HCT116 (cell line): ENCODE measurements around the gene SLC35G3. TPM values are rescaled to one million over a fixed set of nuclear protein-coding genes. Genes with fewer than 3 reads are reported as not detected.

Experiments
- ATAC-seq: fragments of 200-7000 bp; cut with Tn5 transposase; 2 replicates; pipeline ENCODE4 v1.9.1; 2020; ENCODE audit warnings: mild to moderate bottlenecking, moderate library complexity
- BruUV-seq: library from RNA; stranded (reverse); fragments of 400-500 nt; replicated peaks from 2 replicates; lab custom pipeline; 2021; lab: Mats Ljungman, UMichigan
- CTCF ChIA-PET: fragments of 300-600 bp; sonication (Branson Sonifier 250); formaldehyde crosslinking; loops from one replicate; lab custom pipeline; 2021; ENCODE audit warnings: antibody characterized with exemption; lab: Charles Lee
- POLR2A ChIA-PET: fragments of 300-600, 350-600 bp; sonication (Branson Sonifier 250); formaldehyde crosslinking; loops from one replicate; lab custom pipeline; 2021; ENCODE audit warnings: antibody characterized with exemption; lab: Charles Lee
- RAD21 ChIA-PET, 2 experiments: fragments of 300-600 bp; sonication (Branson Sonifier 250); formaldehyde crosslinking; loops; one replicate each; lab custom pipeline; 2023; ENCODE audit warnings: low total read pairs in 2 of 2; ENCODE audit not compliant: uncharacterized antibody in 2 of 2, unreplicated experiment in 2 of 2, low non-redundant PET in 1 of 2; lab: Charles Lee
- DNase-seq: peaks from one replicate; pipeline ENCODE4 v3.0.0-alpha.2; 2010; ENCODE audit warnings: low read depth, low spot score
- H2AFZ ChIP-seq: fragments of 200-600 bp; shearing (Covaris generic), sonication (generic); 2 replicates; pipeline ENCODE4 v1.6.1; 2017; ENCODE audit warnings: low read depth, mixed run types, mixed read lengths, antibody characterized with exemption, low read length; ENCODE audit not compliant: poor library complexity, severe bottlenecking
- H3K27ac ChIP-seq: 2 replicates; pipeline ENCODE4 v1.5.1; 2012; ENCODE audit warnings: low read depth, low read length
- H3K27me3 ChIP-seq: fragments of 200-600 bp; sonication (generic); 2 replicates; pipeline ENCODE4 v1.6.1; 2016; ENCODE audit warnings: mixed run types, low read length, mixed read lengths; ENCODE audit not compliant: insufficient read depth
- H3K36me3 ChIP-seq, 2 experiments: fragments of 200-500 bp in 1 of 2; fragments of 200-600 bp in 1 of 2; sonication (Bioruptor generic) in 1 of 2; sonication (generic) in 1 of 2; 2 replicates each; pipeline versions ENCODE4 v1.5.1 to v1.6.1; 2014 to 2016; ENCODE audit warnings: low read length in 2 of 2, inconsistent platforms in 1 of 2, mixed read lengths in 1 of 2, mixed run types in 1 of 2; ENCODE audit not compliant: insufficient read depth in 2 of 2, control insufficient read depth in 1 of 2
- H3K4me1 ChIP-seq, 2 experiments: fragments of 200-600 bp in 1 of 2; sonication (generic) in 1 of 2; 2 replicates each; pipeline versions ENCODE4 v1.5.1 to v1.6.1; 2012 to 2017; ENCODE audit warnings: low read length in 2 of 2, inconsistent platforms in 1 of 2, mild to moderate bottlenecking in 1 of 2, mixed read lengths in 1 of 2, mixed run types in 1 of 2, moderate library complexity in 1 of 2; ENCODE audit not compliant: insufficient read depth in 2 of 2, control insufficient read depth in 1 of 2
- H3K4me2 ChIP-seq: fragments of 200-600 bp; sonication (generic); 2 replicates; pipeline ENCODE4 v1.6.1; 2017; ENCODE audit warnings: mixed run types, low read length, mixed read lengths
- H3K4me3 ChIP-seq, 2 experiments: fragments of 200-600 bp in 1 of 2; sonication (generic) in 1 of 2; replicated peaks in 1 of 2; 2 replicates each; pipeline ENCODE4 v1.5.1; 2011 to 2016; ENCODE audit warnings: low read length in 2 of 2, control low read depth in 1 of 2, low read depth in 1 of 2, mild to moderate bottlenecking in 1 of 2, mixed read lengths in 1 of 2, mixed run types in 1 of 2
- H3K79me2 ChIP-seq: fragments of 200-600 bp; sonication (generic); 2 replicates; pipeline ENCODE4 v1.6.1; 2017; ENCODE audit warnings: mild to moderate bottlenecking, mixed run types, low read length, moderate library complexity, mixed read lengths; ENCODE audit not compliant: insufficient read depth
- H3K9ac ChIP-seq: fragments of 200-600 bp; sonication (generic); 2 replicates; pipeline ENCODE4 v1.6.1; 2016; ENCODE audit warnings: low read length, mixed read lengths
- H3K9me2 ChIP-seq: fragments of 200-600 bp; sonication (generic), shearing (Covaris generic); 2 replicates; pipeline ENCODE4 v1.6.1; 2017; ENCODE audit warnings: mixed run types, mild to moderate bottlenecking, moderate library complexity; ENCODE audit not compliant: insufficient read depth
- H3K9me3 ChIP-seq, 2 experiments: fragments of 200-500 bp in 1 of 2; fragments of 200-600 bp in 1 of 2; sonication (Bioruptor generic) in 1 of 2; sonication (generic) in 1 of 2; 2 replicates each; pipeline ENCODE4 v1.6.1; 2014 to 2017; ENCODE audit warnings: low read length in 2 of 2, mixed read lengths in 2 of 2, inconsistent platforms in 1 of 2, low read depth in 1 of 2, mild to moderate bottlenecking in 1 of 2, mixed run types in 1 of 2, moderate library complexity in 1 of 2; ENCODE audit not compliant: control insufficient read depth in 1 of 2, insufficient read depth in 1 of 2
- H4K20me1 ChIP-seq: fragments of 200-600 bp; sonication (generic), shearing (Covaris generic); 2 replicates; pipeline ENCODE4 v1.6.1; 2017; ENCODE audit warnings: mixed run types, mild to moderate bottlenecking, moderate library complexity; ENCODE audit not compliant: insufficient read depth
- ATF3 ChIP-seq: IDR thresholded peaks from 2 replicates; pipeline ENCODE4 v1.6.1; 2012
- CBX3 ChIP-seq: IDR thresholded peaks from 2 replicates; pipeline ENCODE4 v1.6.1; 2012; ENCODE audit warnings: low read depth
- CTCF ChIP-seq, 3 experiments: fragments of 200-600 bp in 1 of 3; sonication (generic) in 1 of 3; IDR thresholded peaks in 2 of 3; conservative IDR thresholded peaks in 1 of 3; 2 replicates each; pipeline ENCODE4 v1.5.1; 2012 to 2017; ENCODE audit warnings: low read depth in 2 of 3, low read length in 2 of 3, antibody characterized with exemption in 1 of 3, borderline replicate concordance in 1 of 3, control low read depth in 1 of 3, mild to moderate bottlenecking in 1 of 3, mixed read lengths in 1 of 3, mixed run types in 1 of 3, moderate library complexity in 1 of 3; ENCODE audit not compliant: insufficient read depth in 1 of 3
- EGR1 ChIP-seq: IDR thresholded peaks from 2 replicates; pipeline ENCODE4 v1.6.1; 2012; ENCODE audit warnings: low read depth
- EZH2 ChIP-seq: fragments of 200-600 bp; sonication (generic); IDR thresholded peaks from 2 replicates; pipeline ENCODE4 v1.6.1; 2017; ENCODE audit warnings: antibody characterized with exemption, mixed run types
- EZH2phosphoT487 ChIP-seq: fragments of 200-600 bp; IDR thresholded peaks from 2 replicates; pipeline ENCODE4 v1.6.1; 2018; ENCODE audit warnings: antibody characterized with exemption, borderline replicate concordance
- FOSL1 ChIP-seq: IDR thresholded peaks from 2 replicates; pipeline ENCODE4 v1.6.1; 2012; ENCODE audit warnings: low read depth
- JUND ChIP-seq: IDR thresholded peaks from 2 replicates; pipeline ENCODE4 v1.6.1; 2012
- MAX ChIP-seq: IDR thresholded peaks from 2 replicates; pipeline ENCODE4 v1.6.1; 2012
- POLR2A ChIP-seq: IDR thresholded peaks from 2 replicates; pipeline ENCODE4 v1.7.0; 2011; ENCODE audit warnings: borderline replicate concordance; ENCODE audit not compliant: insufficient read depth, insufficient read length; ENCODE audit errors: extremely low read depth
- POLR2AphosphoS5 ChIP-seq: IDR thresholded peaks from 2 replicates; pipeline ENCODE4 v1.6.1; 2011; ENCODE audit warnings: mild to moderate bottlenecking, low read depth, low read length, moderate library complexity
- REST ChIP-seq: IDR thresholded peaks from 2 replicates; pipeline ENCODE4 v1.6.1; 2012; ENCODE audit warnings: low read depth
- SRF ChIP-seq: IDR thresholded peaks from 2 replicates; pipeline ENCODE4 v1.6.1; 2012; ENCODE audit warnings: low read depth
- YY1 ChIP-seq: IDR thresholded peaks from 2 replicates; pipeline ENCODE4 v1.6.1; 2011; ENCODE audit warnings: low read length, low read depth, moderate library complexity, mild to moderate bottlenecking; ENCODE audit not compliant: insufficient replicate concordance; ENCODE audit errors: extremely low read depth
- ZBTB33 ChIP-seq: IDR thresholded peaks from 2 replicates; pipeline ENCODE4 v1.6.1; 2011; ENCODE audit warnings: mild to moderate bottlenecking, low read length, moderate library complexity; ENCODE audit not compliant: insufficient replicate concordance; ENCODE audit errors: extremely low read depth
- ZNF274 ChIP-seq: fragments of 200-500 bp; sonication (Bioruptor generic); IDR thresholded peaks from 2 replicates; pipeline ENCODE4 v1.6.1; 2014; ENCODE audit warnings: mild to moderate bottlenecking, low read depth, low read length, inconsistent platforms
- intact Hi-C: fragments of 100-400 bp; cut with micrococcal nuclease; formaldehyde crosslinking; loops from 2 replicates; pipeline ENCODE4 v1.10.0; 2022
- total RNA-seq: library from RNA; stranded (reverse); gene quantifications from one replicate; pipeline ENCODE4 v1.2.1, GENCODE V29; 2021; ENCODE audit not compliant: unreplicated experiment

SLC35G3 gene
- total RNA-seq, 1 experiment from 2014 or later, result not detected

- H3K4me2 ChIP-seq, result no peak overlapping the region
- no peak overlapping the region for H3K9ac ChIP-seq
- intact Hi-C loops, result no loop called here
- TF ChIP-seq POLR2A (no peak), FOSL1 (no peak), ATF3 (no peak), POLR2AphosphoS5 (no peak), JUND (no peak), SRF (no peak), EZH2 (no peak), EZH2phosphoT487 (no peak), EGR1 (no peak), REST (no peak), CTCF (IDR thresholded peaks at IDR 0.05 in 2 of 3, conservative IDR thresholded peaks at IDR 0.05 in 1 of 3; ENCODE audit: borderline replicate concordance in 1 of 3, insufficient read depth in 1 of 3, low read depth in 2 of 3, low read length in 2 of 3) (no peak), ZBTB33 (no peak), MAX (no peak), YY1 (no peak), CBX3 (no peak), ZNF274 (no peak)
- no peak overlapping the region for H3K27ac ChIP-seq
- DNase-seq (no peak), ATAC-seq (no peak)
- no TSS peak for BruUV-seq
- no peaks in the 10 kb centered on the region for H3K79me2 ChIP-seq
- CTCF ChIA-PET, result no interaction called here
- H2AFZ ChIP-seq, result no peak overlapping the region
- POLR2A ChIA-PET, result no interaction called here
- RAD21 ChIA-PET, result no interaction called here
- no peaks in the 10 kb centered on the region for H3K4me1 ChIP-seq
- no peak overlapping the region for H3K4me3 ChIP-seq
- H3K36me3 ChIP-seq, result no peaks in the 10 kb centered on the region
- no peaks in the 10 kb centered on the region for H3K9me3 ChIP-seq
- H4K20me1 ChIP-seq, result no peaks in the 10 kb centered on the region
- H3K27me3 ChIP-seq, result peaks cover 12% of the 10 kb centered on the region
- no peaks in the 10 kb centered on the region for H3K9me2 ChIP-seq
These were observed 10.9 kb downstream of the SLC35G3 start for GRCh38 chr17:35183332-35183731.
